ENCODE measurements around the gene COQ2.
"Not testable (repeated sequence)": the region's sequence is repeated elsewhere in the genome, so short reads cannot be mapped to it uniquely, and the experiment has no call there.

The COQ2 gene

DNA sequence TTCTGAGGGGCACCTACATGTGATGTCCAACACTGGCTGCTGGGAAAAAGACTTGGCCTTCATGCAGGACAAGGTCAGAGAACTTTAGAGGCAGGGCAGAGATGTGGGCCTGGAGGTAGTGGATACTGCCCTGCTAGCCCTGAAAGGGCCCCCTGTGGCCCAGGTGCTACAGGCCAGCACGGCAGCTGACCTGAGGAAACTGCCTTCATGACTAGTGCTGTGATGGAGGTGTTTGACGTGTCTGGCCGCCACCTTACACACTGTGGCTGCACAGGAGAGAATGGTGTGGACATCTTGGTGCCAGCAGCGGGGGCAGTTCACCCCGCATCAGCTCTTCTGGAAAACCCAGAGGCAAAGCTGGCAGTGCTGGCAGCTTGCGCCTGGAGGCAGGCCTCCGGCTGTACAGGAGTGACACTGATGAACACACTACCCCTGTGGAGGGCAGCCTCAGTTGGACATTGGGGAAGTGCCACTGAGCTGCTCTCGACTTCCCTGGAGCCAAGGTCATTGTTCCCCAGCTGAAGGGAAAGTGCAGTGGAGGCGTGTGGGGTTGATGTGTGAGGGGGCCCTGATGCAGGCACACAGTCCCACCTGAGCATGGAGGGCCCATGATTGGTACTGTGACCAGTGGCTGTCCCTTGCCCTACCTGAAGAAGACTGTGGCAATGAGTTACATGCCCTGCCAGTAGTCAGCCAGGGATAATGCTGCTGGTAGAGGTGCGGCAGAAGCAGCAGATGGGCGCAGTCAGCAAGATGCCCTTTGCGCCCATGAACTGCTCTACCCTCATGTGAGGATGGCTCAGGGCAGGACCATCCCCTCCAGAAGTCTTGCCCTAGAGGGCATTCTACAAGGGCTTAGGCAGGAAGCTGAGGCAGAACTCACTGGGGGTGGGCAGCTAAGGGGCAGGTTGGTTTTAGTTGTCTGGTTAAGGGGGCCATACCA lies 36.9 kb downstream of the COQ2 start:
- no peak for DNase-seq (ENCODE audit: low read depth)

DNA sequence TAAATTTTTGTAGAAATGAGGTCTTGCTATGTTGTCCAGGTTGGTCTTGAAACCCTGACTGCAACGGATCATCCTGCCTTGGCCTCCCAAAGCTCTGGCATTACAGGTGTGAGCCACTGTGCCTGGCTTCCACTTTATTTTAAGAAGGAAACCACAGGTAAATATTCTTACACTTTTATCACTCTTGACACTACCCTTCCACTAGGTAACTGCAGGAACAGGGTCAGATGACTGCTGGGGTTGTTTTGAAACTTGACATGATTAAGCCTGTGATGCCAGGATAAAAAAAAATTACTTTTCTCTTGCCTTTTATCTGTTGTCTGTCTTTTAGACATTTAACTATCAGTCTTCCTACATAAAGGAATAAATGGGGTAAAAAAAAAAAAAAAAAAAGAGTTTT lies 43.5 kb downstream of the COQ2 start:
- DNase-seq (ENCODE audit: low read depth), result no peak

DNA sequence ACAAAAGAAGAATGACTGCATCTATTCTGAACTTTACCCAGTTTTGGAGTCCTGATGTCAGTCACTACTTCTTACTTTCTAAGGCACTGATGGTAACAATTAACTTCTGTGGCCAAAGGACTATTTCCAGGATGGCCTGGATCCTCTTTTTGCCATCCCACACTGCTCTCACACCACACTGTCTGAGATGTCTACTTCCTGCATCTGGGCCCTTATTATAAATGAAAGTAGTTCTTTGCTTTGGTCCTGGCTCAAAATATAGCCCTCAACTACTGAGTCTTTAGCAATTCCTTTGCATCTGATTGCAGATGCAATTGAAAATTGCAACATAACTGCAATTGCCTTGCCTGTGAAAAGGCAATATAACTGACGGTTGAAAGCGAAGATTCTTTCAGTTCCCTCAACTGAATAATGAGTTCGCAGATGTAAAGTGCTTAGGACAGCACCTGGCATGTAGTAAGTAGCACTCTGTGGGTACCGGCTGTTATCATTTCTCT lies 44.2 kb downstream of the COQ2 start:
- DNase-seq (ENCODE audit: low read depth), result no peak

DNA sequence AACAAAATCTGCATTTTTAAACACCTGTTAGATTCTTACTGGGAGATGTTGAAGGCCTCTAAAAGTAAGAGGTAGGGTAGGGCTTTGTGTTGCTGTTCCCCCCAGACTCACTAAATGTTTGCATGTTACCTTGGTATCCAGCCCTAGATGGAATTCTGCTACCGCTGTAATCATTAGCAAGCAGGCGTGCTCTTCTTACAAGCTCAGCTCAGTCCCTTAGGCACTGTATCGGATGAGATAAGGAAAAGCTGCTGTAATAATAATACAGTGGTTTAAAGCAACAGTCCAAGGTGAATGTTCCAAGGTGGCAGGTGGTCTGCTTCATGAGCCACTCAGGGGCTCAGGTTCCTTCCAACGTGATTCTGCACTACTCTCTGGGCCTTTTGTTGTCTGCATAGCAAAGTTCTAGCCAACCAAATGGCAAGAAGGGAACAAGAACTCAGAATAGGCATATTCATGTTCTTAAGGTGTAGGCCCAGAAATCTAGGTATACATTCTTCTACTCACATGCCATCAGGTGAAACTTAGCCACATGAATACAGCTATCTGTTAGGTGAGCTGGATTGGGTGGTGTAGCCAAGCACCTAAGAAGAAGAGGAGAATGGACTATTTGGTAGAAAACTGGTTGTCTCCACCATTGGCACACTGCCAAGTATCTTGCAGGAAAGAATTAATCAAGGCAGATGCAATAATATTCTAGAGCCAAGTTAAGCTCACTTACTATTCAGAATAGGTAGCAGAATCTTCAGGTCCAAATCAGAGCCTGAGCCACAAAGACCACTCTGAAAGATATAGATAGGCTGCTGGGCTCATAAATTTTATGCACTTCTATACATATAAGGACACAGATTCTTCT lies 46.0 kb downstream of the COQ2 start:
- DNase-seq (ENCODE audit: low read depth), result no peak

DNA sequence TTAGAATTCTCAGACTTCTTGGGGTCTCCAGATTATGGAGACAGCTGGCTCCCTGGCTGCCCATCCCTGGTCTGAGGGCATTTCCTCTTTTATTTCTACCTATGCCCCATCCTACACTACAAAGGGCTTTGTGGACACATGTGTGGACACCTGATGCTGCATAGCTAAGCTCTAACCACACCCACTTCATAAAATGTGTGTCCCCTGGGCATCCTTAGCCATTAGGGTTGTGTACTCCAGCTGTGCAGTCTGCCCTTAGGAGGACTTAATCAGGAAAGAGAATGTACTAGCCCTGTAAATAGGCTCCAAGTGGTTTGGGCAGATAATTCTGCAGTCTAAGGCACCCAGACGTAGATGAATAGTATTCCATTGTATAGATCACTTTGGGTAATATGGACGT lies 47.0 kb downstream of the COQ2 start:
- DNase-seq (ENCODE audit: low read depth), result no peak

DNA sequence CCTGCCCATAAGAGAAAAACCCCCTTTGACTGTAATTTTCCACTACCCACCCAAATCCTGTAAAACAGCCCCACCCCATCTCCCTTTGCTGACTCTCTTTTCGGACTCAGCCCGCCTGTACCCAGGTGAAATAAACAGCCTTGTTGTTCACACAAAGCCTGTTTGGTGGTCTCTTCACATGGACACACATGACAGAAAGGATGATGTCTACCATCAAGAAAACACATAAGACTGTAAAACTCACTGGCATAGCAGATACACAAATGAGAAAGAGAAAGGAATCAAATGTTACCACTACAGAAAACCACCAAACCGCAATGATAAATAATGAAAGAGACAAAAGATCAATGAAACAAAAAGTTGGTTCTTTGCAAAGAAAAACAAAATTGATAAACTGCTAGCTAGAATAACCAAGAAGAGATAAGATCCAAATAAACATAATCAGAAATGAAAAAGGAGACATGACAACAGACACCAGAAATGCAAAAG lies 48.9 kb downstream of the COQ2 start:
- not testable (repeated sequence) for DNase-seq (ENCODE audit: low read depth)

DNA sequence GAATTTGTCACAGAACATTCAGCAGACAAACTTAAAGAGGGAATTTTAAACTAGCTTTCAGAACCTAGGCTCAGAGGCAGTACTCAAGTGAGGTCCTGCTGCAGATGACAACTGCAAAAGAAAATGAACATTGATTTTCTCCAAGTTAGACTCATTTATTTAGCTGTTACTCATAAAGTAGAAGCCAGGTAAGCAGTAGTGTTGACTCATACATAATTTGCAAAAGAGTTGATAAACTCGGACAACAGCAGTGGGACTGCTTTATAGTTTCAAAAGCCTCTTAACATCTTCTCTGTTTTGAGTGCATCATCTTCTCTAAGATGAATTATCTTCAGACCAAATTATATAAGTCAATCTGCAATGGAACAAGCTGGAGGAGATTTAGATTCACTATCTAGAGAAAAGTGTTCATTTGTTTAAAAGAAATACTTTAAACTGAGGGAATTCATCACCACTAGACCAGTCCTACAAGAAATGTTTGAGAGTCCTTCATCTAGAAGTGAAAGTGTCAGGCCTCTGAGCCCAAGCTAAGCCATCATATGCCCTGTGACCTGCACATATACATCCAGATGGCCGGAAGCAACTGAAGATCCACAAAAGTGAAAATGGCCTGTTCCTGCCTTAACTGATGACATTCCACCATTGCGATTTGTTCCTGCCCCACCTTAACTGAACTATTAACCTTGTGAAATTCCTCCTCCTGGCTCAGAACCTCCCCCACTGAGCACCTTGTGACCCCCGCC lies 49.5 kb downstream of the COQ2 start:
- no peak for DNase-seq (ENCODE audit: low read depth)

DNA sequence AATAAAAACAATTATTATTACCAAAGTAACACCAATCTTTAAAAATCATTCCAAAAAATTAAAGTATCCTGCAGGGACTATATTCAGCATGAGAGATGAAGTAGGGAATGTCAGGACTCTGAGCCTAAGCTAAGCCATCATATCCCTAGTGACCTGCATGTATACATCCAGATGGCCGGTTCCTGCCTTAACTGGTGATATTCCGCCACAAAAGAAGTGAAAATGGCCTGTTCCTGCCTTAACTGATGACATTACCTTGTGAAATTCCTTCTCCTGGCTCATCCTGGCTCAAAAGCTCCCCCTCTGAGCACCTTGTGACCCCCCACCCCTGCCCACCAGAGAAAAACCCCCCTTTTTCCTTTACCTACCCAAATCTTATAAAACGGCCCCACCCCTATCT lies 50.2 kb downstream of the COQ2 start:
- DNase-seq (ENCODE audit: low read depth), result not testable (repeated sequence)

DNA sequence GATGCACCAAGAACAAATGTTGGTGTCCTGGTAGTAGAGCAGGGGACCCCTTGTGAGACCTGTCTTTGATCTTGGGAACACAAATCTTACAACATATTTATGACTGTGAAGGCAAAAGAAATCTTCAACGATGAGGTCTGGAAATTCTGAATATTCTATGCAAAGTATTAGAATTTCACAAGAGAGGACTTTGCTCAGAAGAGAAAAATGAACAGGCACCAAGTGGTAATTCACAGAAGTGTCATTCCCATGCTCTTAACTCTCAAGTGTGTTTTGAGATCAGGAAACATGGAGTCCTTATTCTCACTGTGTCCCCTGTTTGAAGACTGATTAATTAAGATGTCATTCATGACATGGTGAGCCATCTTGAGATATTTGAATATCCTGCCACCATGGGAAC lies 52.5 kb downstream of the COQ2 start:
- DNase-seq (ENCODE audit: low read depth), result no peak

DNA sequence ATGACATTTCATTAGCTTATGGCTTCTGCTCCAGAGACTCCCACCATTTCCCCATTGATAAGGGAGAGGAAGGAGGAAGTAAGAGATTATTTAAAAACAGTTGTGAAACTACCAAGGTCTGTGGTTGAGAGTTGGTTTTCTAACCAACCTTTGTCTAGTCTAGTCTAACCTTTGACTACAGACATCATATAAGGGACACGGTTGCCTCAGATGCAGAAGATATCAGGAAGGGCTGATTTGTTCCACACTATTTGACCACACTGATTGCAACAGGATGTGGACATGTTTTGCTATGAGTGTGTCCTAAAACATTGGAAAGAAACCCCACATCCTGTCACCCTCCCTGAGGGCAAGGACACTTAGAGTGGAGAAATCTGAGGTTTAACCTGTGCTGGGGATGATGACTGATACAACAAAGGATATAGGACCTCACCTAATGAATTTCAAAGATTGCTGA lies 53.0 kb downstream of the COQ2 start:
- DNase-seq (ENCODE audit: low read depth), result peak; percentile 43

DNA sequence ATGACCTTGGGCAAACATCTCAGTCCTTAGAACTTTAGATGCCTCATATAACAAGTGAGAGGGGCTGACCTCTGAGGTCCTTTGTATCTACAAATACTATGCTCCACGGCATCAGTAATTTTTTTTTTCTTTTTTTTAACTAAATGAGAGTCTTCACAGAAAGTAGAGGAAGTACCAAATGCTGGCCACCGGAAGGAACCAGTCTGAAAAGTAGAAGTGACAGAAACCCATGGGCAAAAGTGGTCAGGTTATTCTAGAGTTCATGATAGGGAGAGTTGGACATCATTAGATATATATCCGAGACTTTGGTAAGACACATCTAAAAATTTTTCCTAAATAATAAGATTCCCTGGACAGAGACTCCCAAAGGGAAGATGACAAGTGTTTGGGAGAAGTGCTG lies 53.7 kb downstream of the COQ2 start:
- no peak for DNase-seq (ENCODE audit: low read depth)

DNA sequence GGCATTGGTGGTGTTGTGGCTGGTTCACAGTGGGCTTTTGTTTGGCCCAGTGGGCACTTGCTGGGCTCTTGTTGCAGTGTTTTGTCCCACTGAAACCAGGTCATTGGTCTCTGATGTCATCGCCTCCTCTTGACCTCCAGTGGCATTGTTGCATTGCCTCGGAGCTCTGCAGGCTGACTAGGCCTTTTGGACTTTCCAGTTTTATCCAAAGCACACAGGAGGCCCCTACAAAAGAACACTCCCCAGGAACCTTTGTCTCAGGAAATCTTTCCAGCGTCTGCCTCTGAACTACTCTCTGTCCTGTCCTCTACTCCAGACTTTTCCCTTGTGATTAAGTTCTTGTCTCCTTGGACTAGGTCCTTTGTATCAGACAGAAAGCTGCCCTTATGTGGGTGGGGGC lies 54.8 kb downstream of the COQ2 start:
- no peak for DNase-seq (ENCODE audit: low read depth)

DNA sequence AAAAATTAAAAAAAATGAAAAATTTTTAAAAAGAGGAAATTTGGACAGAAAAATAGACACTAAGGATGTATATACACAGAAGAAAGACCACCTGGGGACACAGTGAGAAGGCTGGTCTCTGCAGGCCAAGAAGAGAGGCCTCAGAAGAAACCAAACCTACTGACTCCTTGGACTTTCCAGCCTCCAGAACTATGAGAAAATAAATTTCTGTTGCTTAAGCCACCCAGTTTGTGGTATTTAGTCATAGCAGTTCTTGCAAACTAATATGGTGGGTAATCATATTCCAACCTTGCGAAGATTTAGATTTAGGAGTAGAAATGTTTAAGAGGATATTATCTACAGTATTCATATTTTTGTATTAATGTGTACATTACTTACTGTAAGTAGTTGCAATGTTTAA lies 56.4 kb downstream of the COQ2 start:
- DNase-seq (ENCODE audit: low read depth), result no peak

DNA sequence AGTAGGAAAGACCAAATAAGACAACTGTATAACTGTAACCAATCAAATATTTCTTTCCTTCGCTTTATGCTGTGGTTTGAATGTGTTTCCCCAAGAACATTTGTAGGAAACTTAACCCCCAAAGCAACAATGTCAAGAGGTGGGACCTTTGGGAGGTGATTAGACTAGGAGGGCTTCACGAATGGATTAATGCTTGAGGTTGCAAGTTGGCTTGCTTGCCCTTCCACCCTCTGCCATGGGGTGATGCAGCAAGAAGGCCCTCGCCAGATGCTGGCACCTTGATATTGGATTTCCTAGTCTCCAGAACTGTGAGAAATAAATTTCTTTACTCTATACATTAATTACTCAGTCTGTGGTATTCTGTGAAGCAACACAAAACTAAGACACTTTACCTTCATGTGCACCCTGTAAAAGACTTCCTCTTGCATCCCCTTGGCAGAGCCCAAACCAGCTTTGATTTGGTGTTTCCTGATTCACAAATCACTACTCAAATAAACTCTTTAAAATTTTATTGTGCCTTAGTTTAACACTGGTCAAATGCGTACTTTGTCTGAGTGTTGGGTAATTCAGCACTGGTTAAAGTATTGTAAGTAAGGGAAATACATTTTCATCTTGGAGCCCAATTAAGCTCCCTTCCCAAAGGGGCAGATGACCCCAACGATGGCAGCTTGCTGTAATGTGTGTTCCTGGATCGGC lies 59.9 kb downstream of the COQ2 start:
- no peak for DNase-seq (ENCODE audit: low read depth)

DNA sequence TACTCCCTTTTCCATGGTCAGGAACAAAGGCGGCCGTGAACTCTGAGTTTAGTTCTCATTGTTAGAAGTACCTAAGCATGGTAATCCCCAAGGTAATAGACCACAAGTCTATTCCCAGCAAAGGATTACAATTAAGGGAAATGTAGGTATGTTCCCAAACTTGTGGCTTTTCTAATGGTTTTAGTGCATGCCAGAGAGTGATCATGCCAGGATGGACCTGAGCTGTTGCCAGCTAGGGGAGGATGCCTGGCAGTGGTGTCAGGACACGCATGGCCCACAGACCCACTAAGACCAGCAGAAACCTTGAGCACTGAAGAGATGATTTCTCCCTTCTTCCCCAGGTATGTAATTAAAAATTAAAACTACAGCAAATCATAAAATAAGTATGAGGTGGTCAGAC lies 60.8 kb downstream of the COQ2 start:
- no peak for DNase-seq (ENCODE audit: low read depth)

DNA sequence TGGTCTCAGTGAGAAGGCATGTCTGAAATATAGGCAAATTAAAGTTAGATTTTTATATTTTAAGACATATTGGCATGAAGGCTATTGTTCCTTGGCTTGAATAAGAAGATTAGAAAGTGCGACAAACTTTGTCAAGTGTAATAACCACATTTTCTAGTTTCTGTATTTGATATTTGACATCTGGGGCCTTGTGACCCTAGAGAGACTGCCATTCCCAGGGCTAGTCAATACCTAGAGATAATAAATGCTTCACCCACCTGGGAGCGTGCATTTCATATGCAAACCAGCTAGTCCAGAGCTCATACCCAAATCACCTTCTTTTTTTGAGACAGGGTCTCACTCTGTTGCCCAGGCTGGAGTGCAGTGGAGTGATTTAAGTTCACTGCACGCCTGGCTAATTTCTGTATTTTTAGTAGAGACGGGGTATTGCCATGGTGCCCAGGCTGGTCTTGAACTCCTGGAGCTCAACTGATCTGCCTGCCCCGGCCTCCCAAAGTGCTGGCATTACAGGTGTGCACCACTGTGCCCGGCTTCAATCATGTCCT lies 62.6 kb downstream of the COQ2 start:
- DNase-seq (ENCODE audit: low read depth), result no peak

DNA sequence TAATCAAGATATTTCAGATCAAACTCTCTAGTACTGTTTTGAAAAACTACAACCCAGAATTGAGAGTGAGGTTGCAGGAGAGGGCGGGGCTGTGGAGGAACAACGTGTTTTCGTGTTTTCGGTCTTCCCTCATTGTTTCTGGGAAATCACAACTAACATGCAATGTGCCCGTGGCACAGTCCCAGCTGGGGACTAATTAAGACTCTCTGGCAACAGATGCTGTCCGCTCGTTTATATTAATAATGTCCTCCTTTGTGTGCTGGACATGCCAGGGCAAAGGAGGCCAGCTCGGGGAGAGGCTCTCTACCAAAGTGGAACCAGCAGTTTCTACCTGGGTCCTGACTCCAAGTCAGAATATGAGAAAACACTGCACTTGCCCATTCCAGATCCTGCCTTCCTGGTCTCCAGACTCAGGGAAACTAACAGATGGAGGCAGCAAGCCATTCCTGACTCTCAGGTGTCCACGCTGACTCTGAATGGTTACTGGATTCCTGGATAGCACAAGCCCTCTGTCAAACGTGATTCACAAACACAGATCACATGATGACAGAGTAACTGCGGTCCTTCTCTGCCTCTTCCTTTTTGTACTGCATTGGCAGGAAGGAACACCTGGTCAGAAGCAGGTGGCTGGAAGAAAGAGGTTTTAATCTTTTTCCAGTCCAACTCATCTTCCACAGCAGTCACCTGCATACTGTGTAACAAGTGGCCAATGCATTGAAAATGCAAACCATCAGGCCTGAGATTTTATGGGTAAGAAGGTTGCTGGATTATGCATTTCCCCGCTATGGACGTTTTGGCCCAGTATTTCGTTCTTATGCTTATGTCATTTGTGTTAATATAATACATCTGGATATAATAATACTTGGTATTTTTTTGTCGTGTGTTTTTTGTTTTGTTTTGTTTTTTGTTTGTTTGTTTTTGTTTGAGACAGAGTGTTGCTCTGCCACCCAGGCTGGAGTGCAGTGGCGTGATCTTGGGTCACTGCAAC lies 65.0 kb downstream of the COQ2 start:
- no peak for DNase-seq (ENCODE audit: low read depth)

DNA sequence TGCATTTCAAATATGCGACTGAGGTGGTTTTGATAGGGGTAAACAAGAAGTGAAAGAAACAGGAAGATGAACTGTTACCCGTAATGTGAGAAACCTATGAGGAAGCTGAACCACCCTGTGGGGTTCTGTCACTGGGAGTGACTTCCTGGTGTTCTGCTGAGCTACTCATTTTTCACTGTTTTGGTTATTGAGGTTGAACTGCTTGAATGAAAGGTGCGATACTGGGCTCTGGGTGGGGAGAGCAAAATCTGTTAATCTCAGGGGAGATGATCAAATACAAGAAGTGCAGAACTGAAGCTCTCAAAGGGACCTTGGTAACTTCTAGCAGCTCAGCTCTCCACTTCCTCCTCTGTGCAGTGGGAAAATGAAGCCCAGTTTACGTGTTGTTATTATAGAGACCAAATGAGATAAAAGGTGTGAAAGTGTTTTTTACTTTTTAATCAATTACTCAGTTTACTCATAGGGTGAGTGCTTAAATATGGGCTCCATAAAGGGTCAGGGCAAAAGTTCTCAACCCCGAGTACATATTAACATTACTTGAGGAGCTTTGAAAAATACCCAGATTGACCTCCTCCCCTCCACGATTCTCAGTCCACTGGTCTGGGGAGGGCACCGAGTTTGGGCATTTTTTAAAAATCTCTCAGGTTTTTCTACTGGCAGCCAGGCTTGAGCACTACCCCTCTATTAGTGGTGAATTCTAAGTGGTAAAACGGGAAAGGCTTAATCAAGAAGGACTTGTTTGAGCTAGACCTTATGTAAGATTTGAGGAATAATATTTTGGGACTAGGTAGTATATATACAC lies 66.7 kb downstream of the COQ2 start:
- DNase-seq (ENCODE audit: low read depth), result no peak

All from amniotic epithelial cell (primary cell).